Psoas muscle (tissue), 8 donors: ENCODE data around the gene ZNF414. TPM values are rescaled to one million over a fixed set of nuclear protein-coding genes. Genes with fewer than 3 reads are reported as not detected.

Experiments used
- ATAC-seq, 4 donors: fragments of 200-7000 bp; cut with Tn5 transposase; one replicate each; pipeline ENCODE4 v1.9.1; 2020; ENCODE audit warnings: moderate library complexity in 3 of 4, mild to moderate bottlenecking in 2 of 4
- DNase-seq, 2 donors: peaks; one replicate each; pipeline ENCODE4 v3.0.0-alpha.2; 2020
- H3K27ac ChIP-seq: fragments of 200-600 bp; one replicate; pipeline ENCODE4 v1.8.0; 2022
- H3K27me3 ChIP-seq, 3 donors: fragments of 200-600 bp in 1 of 3; one replicate each; pipeline versions ENCODE4 v1.6.1 to v1.8.0; 2013 to 2022; ENCODE audit warnings: low read length in 2 of 3, mild to moderate bottlenecking in 2 of 3, moderate library complexity in 1 of 3; ENCODE audit not compliant: insufficient read depth in 3 of 3
- H3K36me3 ChIP-seq, 2 donors: fragments of 200-600 bp in 1 of 2; one replicate each; pipeline versions ENCODE4 v1.6.1 to v1.8.0; 2013 to 2022; ENCODE audit warnings: low read depth in 1 of 2, mild to moderate bottlenecking in 1 of 2, moderate library complexity in 1 of 2; ENCODE audit not compliant: insufficient read depth in 1 of 2
- H3K4me1 ChIP-seq: fragments of 200-600 bp; one replicate; pipeline ENCODE4 v1.8.0; 2022
- H3K4me3 ChIP-seq: fragments of 200-600 bp; one replicate; pipeline ENCODE4 v1.8.0; 2022; ENCODE audit warnings: mild to moderate bottlenecking
- H3K9me3 ChIP-seq: fragments of 200-600 bp; one replicate; pipeline ENCODE4 v1.8.0; 2022
- WGBS, 3 donors: extraction: QIAGEN DNeasy Blood & Tissue Kit; methylation state at CpG; one replicate each; pipeline versions ENCODE4 v1.1.6 to v1.1.7; 2013; 5-methylcytosine and 5-hydroxymethylcytosine counted together
- intact Hi-C, 2 donors: fragments of 100-400 bp; cut with DNase I; formaldehyde crosslinking; loops; one replicate each; pipeline versions ENCODE4 v1.11.0 to v1.14.2; 2022
- polyA plus RNA-seq, 3 donors: library from polyadenylated mRNA; stranded (reverse); fragments of 200-250 nt; gene quantifications; one replicate each; pipeline ENCODE4 v1.2.3, GENCODE V29; 2013
- total RNA-seq, 4 donors: library from RNA; stranded (reverse); fragmentation: NEBNext Ultra II Directional in 2 of 4; extraction: Animal tissue kit (Norgen Biotek cat#: 25700) in 2 of 4; gene quantifications; one replicate each; pipeline versions ENCODE4 v1.2.1 to v1.2.4, GENCODE V29; 2021 to 2023
- TF ChIP-seq, protein P1 (sequence below): fragments of 200-600 bp; IDR thresholded peaks from one replicate; pipeline ENCODE4 v1.8.0; 2022; ENCODE audit warnings: antibody characterized with exemption
- donor health status: healthy with polysubstance abuse.
- donor health status: DM: no; HTN: no; CAD: no; lungs with moderate emphysema.
- donor health status: Bipolar disorder and iron deficiency.
- donor health status: healthy.
- donor health status: DM: yes; HTN: yes; CAD: no.
- donor health status: DM: no; HTN: no; CAD: no.
- donor health status: DM: no; HTN: no; CAD: no.
- donor health status: DM: yes; HTN: yes; CAD: no.

ZNF414 gene
- total and polyA plus RNA-seq, 7 donors, result 10.4 to 21.6 (median 17.8) TPM

- TF ChIP-seq, protein P1, sequence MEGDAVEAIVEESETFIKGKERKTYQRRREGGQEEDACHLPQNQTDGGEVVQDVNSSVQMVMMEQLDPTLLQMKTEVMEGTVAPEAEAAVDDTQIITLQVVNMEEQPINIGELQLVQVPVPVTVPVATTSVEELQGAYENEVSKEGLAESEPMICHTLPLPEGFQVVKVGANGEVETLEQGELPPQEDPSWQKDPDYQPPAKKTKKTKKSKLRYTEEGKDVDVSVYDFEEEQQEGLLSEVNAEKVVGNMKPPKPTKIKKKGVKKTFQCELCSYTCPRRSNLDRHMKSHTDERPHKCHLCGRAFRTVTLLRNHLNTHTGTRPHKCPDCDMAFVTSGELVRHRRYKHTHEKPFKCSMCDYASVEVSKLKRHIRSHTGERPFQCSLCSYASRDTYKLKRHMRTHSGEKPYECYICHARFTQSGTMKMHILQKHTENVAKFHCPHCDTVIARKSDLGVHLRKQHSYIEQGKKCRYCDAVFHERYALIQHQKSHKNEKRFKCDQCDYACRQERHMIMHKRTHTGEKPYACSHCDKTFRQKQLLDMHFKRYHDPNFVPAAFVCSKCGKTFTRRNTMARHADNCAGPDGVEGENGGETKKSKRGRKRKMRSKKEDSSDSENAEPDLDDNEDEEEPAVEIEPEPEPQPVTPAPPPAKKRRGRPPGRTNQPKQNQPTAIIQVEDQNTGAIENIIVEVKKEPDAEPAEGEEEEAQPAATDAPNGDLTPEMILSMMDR, result no peak
- 87 to 88% (median 88%) methylated on average over 12 of the region's 12 CpGs for WGBS, 3 donors
- Histone ChIP-seq H3K4me1 (no peaks in the 10 kb centered on the region), H3K4me3 (no peak overlapping the region), H3K36me3 (peaks cover 0 to 38% of the 10 kb centered on the region in 2 donors), H3K9me3 (no peaks in the 10 kb centered on the region), H3K27me3 (no peaks in the 10 kb centered on the region), H3K27ac (no peak overlapping the region)
- DNase-seq (no peak), ATAC-seq (no peak)
- intact Hi-C loops, result no loop called here
Measured at GRCh38 chr19:8490873-8491272, 23.1 kb downstream of the ZNF414 start.

DNA sequence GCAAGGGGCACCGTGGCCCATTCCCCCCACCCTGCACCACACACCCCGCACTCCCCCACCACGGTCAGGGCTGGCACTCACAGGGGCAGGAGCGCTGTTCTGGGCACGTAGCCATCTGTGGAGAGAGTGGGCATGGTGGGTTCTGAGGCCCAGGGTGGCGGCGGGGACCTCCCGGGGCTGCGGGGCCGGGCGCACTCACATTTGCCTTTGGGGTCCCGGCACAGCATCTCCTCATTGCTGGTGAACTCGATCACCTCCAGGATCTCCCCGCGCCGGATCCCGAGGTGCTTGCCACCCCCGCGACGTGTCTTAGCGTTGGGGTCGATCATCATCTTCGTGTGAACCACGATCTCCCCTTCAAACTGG, 23.6 kb downstream of the ZNF414 start:
- H3K27ac ChIP-seq, result no peak overlapping the region
- no peaks in the 10 kb centered on the region for H3K27me3 ChIP-seq
- no peaks in the 10 kb centered on the region for H3K9me3 ChIP-seq
- DNase-seq, result no peak
- intact Hi-C loops, result no loop called here
- no peaks in the 10 kb centered on the region for H3K4me1 ChIP-seq
- 83 to 89% (median 84%) methylated on average over 24 of the region's 24 CpGs for WGBS, 3 donors
- ATAC-seq, result peak in 3 of 4 donors; percentile 9 to 19 (median 14)
- H3K36me3 ChIP-seq, result peaks cover 0 to 43% of the 10 kb centered on the region in 2 donors
- TF ChIP-seq, protein P1, result no peak
- H3K4me3 ChIP-seq, result no peak overlapping the region

GRCh38 chr19:8489561-8490394, 24.2 kb downstream of the ZNF414 start:
- DNase-seq (no peak), ATAC-seq (peak in 2 of 4 donors; percentile 17 to 23)
- no peak overlapping the region for H3K27ac ChIP-seq
- H3K27me3 ChIP-seq, result no peaks in the 10 kb centered on the region
- no peaks in the 10 kb centered on the region for H3K9me3 ChIP-seq
- peaks cover 0 to 49% of the 10 kb centered on the region in 2 donors for H3K36me3 ChIP-seq
- TF ChIP-seq, protein P1, result no peak
- H3K4me3 ChIP-seq, result no peak overlapping the region
- intact Hi-C loops, result no loop called here
- WGBS, 3 donors, result 75 to 82% (median 81%) methylated on average over 25 of the region's 25 CpGs
- H3K4me1 ChIP-seq, result no peaks in the 10 kb centered on the region

GRCh38 chr19:8488365-8488764, 25.6 kb downstream of the ZNF414 start:
- TF ChIP-seq, protein P1, result no peak
- Histone ChIP-seq H3K9me3 (no peaks in the 10 kb centered on the region), H3K4me1 (no peaks in the 10 kb centered on the region), H3K36me3 (peaks cover 0 to 63% of the 10 kb centered on the region in 2 donors), H3K27ac (no peak overlapping the region), H3K27me3 (no peaks in the 10 kb centered on the region), H3K4me3 (no peak overlapping the region)
- intact Hi-C loops, result no loop called here
- DNase-seq (no peak), ATAC-seq (no peak)
- 74 to 84% (median 77%) methylated on average over 15 of the region's 15 CpGs for WGBS, 3 donors
